PC-9 (cell line): ENCODE measurements around the gene C19orf44. TPM values are rescaled to one million over a fixed set of nuclear protein-coding genes. Genes with fewer than 3 reads are reported as not detected.

Experiments used
- BruUV-seq: library from RNA; stranded (reverse); fragments of 400-500 nt; replicated peaks from 2 replicates; lab custom pipeline; 2021; lab: Mats Ljungman, UMichigan
- CTCF ChIA-PET: fragments of 300-600 bp; sonication (Branson Sonifier 250); formaldehyde crosslinking; loops from one replicate; lab custom pipeline; 2022; ENCODE audit warnings: antibody characterized with exemption; lab: Charles Lee
- POLR2A ChIA-PET: fragments of 300-600 bp; sonication (Branson Sonifier 250); formaldehyde crosslinking; loops from one replicate; lab custom pipeline; 2022; ENCODE audit warnings: antibody characterized with exemption; ENCODE audit not compliant: unreplicated experiment; lab: Charles Lee
- DNase-seq, 2 experiments: peaks; one replicate each; pipeline versions ENCODE4 v3.0.0 to v3.0.0-alpha.2; 2015 to 2022; ENCODE audit warnings: mixed read lengths in 1 of 2
- H2AFZ ChIP-seq: fragments of 200-600 bp; sonication (generic); 2 replicates; pipeline ENCODE4 v1.8.1; 2017; ENCODE audit warnings: antibody characterized with exemption
- H3F3A ChIP-seq: fragments of 200-600 bp; sonication (generic); 2 replicates; pipeline ENCODE4 v1.8.1; 2017; ENCODE audit warnings: antibody characterized with exemption, mild to moderate bottlenecking, low read depth; ENCODE audit not compliant: insufficient read depth
- H3K27ac ChIP-seq: fragments of 200-600 bp; sonication (generic); 2 replicates; pipeline ENCODE4 v1.6.1; 2016; ENCODE audit warnings: mixed run types
- H3K27me3 ChIP-seq: fragments of 200-600 bp; sonication (generic); 2 replicates; pipeline ENCODE4 v1.6.1; 2016; ENCODE audit warnings: low read depth, mixed run types; ENCODE audit not compliant: insufficient read depth
- H3K36me3 ChIP-seq: fragments of 200-600 bp; sonication (generic); 2 replicates; pipeline ENCODE4 v1.6.1; 2016; ENCODE audit warnings: low read depth, mixed run types
- H3K4me1 ChIP-seq: fragments of 200-600 bp; sonication (generic); replicated peaks from 2 replicates; pipeline ENCODE4 v1.6.1; 2016; ENCODE audit warnings: mixed run types; ENCODE audit not compliant: insufficient read depth
- H3K4me2 ChIP-seq: fragments of 200-600 bp; sonication (generic); 2 replicates; pipeline ENCODE4 v1.6.1; 2017; ENCODE audit warnings: mixed run types
- H3K4me3 ChIP-seq: fragments of 200-600 bp; sonication (generic); 2 replicates; pipeline ENCODE4 v1.6.1; 2016; ENCODE audit warnings: mixed run types
- H3K79me2 ChIP-seq: fragments of 200-600 bp; sonication (generic); 2 replicates; pipeline ENCODE4 v1.6.1; 2017; ENCODE audit warnings: low read depth, mixed run types
- H3K9me2 ChIP-seq: fragments of 200-600 bp; sonication (generic); 2 replicates; pipeline ENCODE4 v1.8.1; 2017; ENCODE audit warnings: mild to moderate bottlenecking; ENCODE audit not compliant: insufficient read depth
- H3K9me3 ChIP-seq: fragments of 200-600 bp; sonication (generic); 2 replicates; pipeline ENCODE4 v1.8.1; 2016; ENCODE audit warnings: low read depth; ENCODE audit not compliant: insufficient read depth
- H4K20me1 ChIP-seq: fragments of 200-600 bp; sonication (generic); 2 replicates; pipeline ENCODE4 v1.8.1; 2017; ENCODE audit not compliant: insufficient read depth
- EZH2 ChIP-seq: fragments of 200-600 bp; sonication (generic); IDR thresholded peaks from 2 replicates; pipeline ENCODE4 v1.8.0; 2017; ENCODE audit warnings: antibody characterized with exemption, low read depth
- intact Hi-C: fragments of 100-400 bp; cut with micrococcal nuclease; formaldehyde crosslinking; loops from one replicate; pipeline ENCODE4 v1.10.0; 2022; ENCODE audit not compliant: unreplicated experiment
- total RNA-seq: library from RNA; stranded (reverse); gene quantifications from 2 replicates; pipeline ENCODE4 v1.2.3, GENCODE V29; 2021
- TF ChIP-seq, protein P1 (sequence below): fragments of 200-600 bp; sonication (generic); conservative IDR thresholded peaks from 2 replicates; pipeline ENCODE4 v1.6.1; 2017; ENCODE audit warnings: mixed run types, antibody characterized with exemption, mild to moderate bottlenecking, moderate library complexity

The C19orf44 gene
- total RNA-seq, 1 experiment from 2014 or later = 6.7 TPM

DNA sequence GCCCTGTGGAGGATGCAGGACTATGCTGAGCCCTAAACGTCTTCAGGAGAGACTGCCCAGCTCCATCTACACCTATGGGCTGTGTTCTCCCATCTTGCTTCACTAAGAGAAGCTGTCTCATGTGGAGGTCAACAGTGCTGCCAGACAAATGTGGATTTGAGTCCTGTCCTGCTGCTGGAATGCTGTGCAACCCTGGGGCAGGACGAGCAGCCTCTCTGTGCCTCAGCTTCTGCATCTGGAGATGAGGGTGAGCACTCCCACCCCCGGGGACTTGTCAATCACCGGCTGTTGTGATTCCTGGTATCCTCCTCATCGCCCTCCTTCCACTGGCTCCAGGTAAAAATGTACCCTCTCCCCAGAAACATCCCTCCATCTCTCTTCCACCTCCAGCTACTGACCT is 40.7 kb upstream of the C19orf44 start:
- Histone ChIP-seq H3K9me3 (no peaks in the 10 kb centered on the region), H2AFZ (no peak overlapping the region), H3K9me2 (no peaks in the 10 kb centered on the region), H3F3A (no peaks in the 10 kb centered on the region), H3K4me1 (0 out of 2 replicates have a peak, but pooled peaks cover 9% of the 10 kb centered on the region), H3K4me2 (no peak overlapping the region), H3K79me2 (peaks cover 96% of the 10 kb centered on the region), H3K27me3 (no peaks in the 10 kb centered on the region), H3K27ac (no peak overlapping the region), H3K36me3 (no peaks in the 10 kb centered on the region), H4K20me1 (peaks cover 74% of the 10 kb centered on the region), H3K4me3 (no peak overlapping the region)
- no peak for DNase-seq
- no TSS peak for BruUV-seq
- TF ChIP-seq EZH2 = no peak
- TF ChIP-seq, protein P1, sequence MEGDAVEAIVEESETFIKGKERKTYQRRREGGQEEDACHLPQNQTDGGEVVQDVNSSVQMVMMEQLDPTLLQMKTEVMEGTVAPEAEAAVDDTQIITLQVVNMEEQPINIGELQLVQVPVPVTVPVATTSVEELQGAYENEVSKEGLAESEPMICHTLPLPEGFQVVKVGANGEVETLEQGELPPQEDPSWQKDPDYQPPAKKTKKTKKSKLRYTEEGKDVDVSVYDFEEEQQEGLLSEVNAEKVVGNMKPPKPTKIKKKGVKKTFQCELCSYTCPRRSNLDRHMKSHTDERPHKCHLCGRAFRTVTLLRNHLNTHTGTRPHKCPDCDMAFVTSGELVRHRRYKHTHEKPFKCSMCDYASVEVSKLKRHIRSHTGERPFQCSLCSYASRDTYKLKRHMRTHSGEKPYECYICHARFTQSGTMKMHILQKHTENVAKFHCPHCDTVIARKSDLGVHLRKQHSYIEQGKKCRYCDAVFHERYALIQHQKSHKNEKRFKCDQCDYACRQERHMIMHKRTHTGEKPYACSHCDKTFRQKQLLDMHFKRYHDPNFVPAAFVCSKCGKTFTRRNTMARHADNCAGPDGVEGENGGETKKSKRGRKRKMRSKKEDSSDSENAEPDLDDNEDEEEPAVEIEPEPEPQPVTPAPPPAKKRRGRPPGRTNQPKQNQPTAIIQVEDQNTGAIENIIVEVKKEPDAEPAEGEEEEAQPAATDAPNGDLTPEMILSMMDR = no peak
- POLR2A ChIA-PET = no interaction called here
- CTCF ChIA-PET = no interaction called here
- intact Hi-C loops = no loop called here

DNA sequence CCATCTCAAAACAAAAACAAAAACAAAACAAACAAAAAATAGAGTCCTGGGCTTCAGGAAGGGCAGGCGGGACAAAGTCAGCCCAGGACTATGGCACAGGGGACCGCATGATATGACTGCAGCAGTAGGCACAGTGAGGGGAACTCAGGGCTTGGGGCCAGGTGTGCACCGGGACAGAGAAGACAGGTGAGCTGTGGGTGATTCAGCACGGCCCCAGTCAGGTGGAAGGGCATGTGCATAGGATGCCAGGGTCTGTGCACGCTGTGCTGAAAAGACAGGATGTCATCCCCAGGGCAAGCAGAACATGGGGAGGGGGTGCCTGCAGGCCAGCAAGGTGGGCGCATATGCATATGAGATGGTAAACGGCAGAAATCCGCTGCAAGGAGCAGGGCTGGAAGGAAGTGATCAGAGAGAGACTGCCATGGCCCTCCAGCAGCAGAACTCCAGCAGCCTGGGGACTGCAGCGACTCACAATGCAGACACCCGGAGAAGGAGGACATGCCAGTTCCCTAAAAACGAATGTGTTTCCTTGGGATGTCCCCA is 39.5 kb upstream of the C19orf44 start:
- Histone ChIP-seq H2AFZ (no peak overlapping the region), H3K9me3 (no peaks in the 10 kb centered on the region), H3K79me2 (peaks cover 97% of the 10 kb centered on the region), H3K27me3 (no peaks in the 10 kb centered on the region), H3K4me2 (no peak overlapping the region), H3K9me2 (no peaks in the 10 kb centered on the region), H4K20me1 (peaks cover 76% of the 10 kb centered on the region), H3K4me3 (no peak overlapping the region), H3K36me3 (no peaks in the 10 kb centered on the region), H3K4me1 (0 out of 2 replicates have a peak, but pooled peaks cover 9% of the 10 kb centered on the region), H3F3A (no peaks in the 10 kb centered on the region), H3K27ac (no peak overlapping the region)
- ChIA-PET POLR2A (no interaction called here), CTCF (no interaction called here)
- peak in 1 of 2 experiments; percentile 9 for DNase-seq
- no TSS peak for BruUV-seq
- TF ChIP-seq, protein P1 = no peak
- no peak for TF ChIP-seq EZH2
- intact Hi-C loops = no loop called here

DNA sequence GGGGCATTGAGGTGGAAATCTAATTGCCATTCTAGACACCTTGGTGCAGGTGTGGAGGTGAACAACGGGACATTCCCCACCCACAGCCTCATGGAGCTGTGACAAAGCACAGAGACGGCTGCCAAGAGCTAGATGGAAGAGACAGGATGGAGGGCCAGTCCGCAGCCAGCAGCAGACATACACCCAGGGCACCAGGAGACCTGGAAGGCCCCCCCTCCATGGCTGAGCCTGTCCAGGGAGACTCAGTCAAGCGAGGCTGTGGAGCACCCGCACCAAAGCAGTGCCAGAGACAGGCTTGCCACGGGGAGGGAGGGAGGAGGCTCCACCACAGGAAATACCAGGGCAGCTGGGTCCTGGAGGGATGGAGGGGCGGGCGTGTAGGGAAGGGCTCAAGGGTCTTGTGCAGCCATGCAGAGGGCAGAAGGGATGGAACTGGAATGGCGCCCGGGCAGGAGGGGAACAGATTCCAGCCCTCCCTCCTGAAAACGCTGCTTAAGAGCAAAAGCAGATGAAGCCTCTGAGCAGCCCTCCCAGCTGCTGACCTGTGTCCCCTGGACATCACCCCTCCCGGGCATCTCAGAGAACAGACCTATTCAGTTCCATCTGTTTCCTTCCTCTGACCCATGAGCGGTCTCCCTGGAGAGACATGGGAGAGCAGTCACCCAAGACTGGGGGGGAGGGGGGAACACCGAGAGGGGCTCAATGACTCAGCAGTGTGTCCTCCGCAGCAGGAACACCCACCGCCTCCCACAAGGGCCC is 38.8 kb upstream of the C19orf44 start:
- no peaks in the 10 kb centered on the region for H3K36me3 ChIP-seq
- no peaks in the 10 kb centered on the region for H3K9me3 ChIP-seq
- CTCF ChIA-PET = no interaction called here
- H4K20me1 ChIP-seq = peaks cover 82% of the 10 kb centered on the region
- no peaks in the 10 kb centered on the region for H3K27me3 ChIP-seq
- H3K4me3 ChIP-seq = no peak overlapping the region
- peak in 1 of 2 experiments; percentile 42 for DNase-seq
- H3K9me2 ChIP-seq = no peaks in the 10 kb centered on the region
- H3K4me2 ChIP-seq = no peak overlapping the region
- H3K4me1 ChIP-seq = peaks cover 11% of the 10 kb centered on the region
- no TSS peak for BruUV-seq
- no peak overlapping the region for H3K27ac ChIP-seq
- peaks cover 97% of the 10 kb centered on the region for H3K79me2 ChIP-seq
- POLR2A ChIA-PET = interaction anchor here (0.6 kb wide), 1 partner anchor 283 kb away, joined by 37 read pairs; no protein-coding TSS in a partner anchor
- no peak overlapping the region for H2AFZ ChIP-seq
- no peaks in the 10 kb centered on the region for H3F3A ChIP-seq
- intact Hi-C loops = no loop called here
- no peak for TF ChIP-seq EZH2
- TF ChIP-seq, protein P1 = no peak
